Natural killer cell (primary cell): ENCODE data around the gene ADAMTS19. TPM values are rescaled to one million over a fixed set of nuclear protein-coding genes. Genes with fewer than 3 reads are reported as not detected.

ENCODE experiments used
- ATAC-seq, 3 donors: fragments of 150-1000 bp in 2 of 3; fragments of 200-7000 bp in 1 of 3; cut with Tn5 transposase; 1 replicate in 1 of 3; 2 replicates in 2 of 3; pipeline ENCODE4 v1.10.0; 2021; ENCODE audit warnings: mild to moderate bottlenecking in 2 of 3, moderate library complexity in 2 of 3
- DNase-seq, 2 donors: peaks; one replicate each; pipeline versions ENCODE4 v3.0.0 to v3.0.0-alpha.2; 2013 to 2021; ENCODE audit warnings: mixed read lengths in 1 of 2
- H3K27ac ChIP-seq: one replicate; pipeline ENCODE4 v1.5.1; 2013; ENCODE audit warnings: mild to moderate bottlenecking, low read length
- H3K27me3 ChIP-seq: one replicate; pipeline ENCODE4 v1.6.1; 2013; ENCODE audit warnings: low read length; ENCODE audit not compliant: control insufficient read depth, insufficient read depth
- H3K36me3 ChIP-seq: one replicate; pipeline ENCODE4 v1.6.1; 2013; ENCODE audit warnings: low read length; ENCODE audit not compliant: control insufficient read depth, insufficient read depth
- H3K4me1 ChIP-seq: one replicate; pipeline ENCODE4 v1.6.1; 2013; ENCODE audit warnings: low read length; ENCODE audit not compliant: control insufficient read depth, insufficient read depth
- H3K4me3 ChIP-seq: one replicate; pipeline ENCODE4 v1.5.1; 2013; ENCODE audit warnings: low read length
- H3K9me3 ChIP-seq: one replicate; pipeline ENCODE4 v1.6.1; 2013; ENCODE audit warnings: low read length; ENCODE audit not compliant: control insufficient read depth, insufficient read depth
- H3K27ac Mint-ChIP-seq, 2 donors: one replicate each; pipeline ENCODE4 v1.8.0; 2022; ENCODE audit warnings: mild to moderate bottlenecking in 2 of 2, mixed read lengths in 2 of 2, moderate library complexity in 1 of 2
- H3K27me3 Mint-ChIP-seq, 2 donors: one replicate each; pipeline ENCODE4 v1.8.0; 2022; ENCODE audit warnings: low read depth in 2 of 2, mixed read lengths in 2 of 2
- H3K36me3 Mint-ChIP-seq: one replicate; pipeline ENCODE4 v1.8.0; 2022; ENCODE audit warnings: mixed read lengths
- H3K4me1 Mint-ChIP-seq, 2 donors: one replicate each; pipeline ENCODE4 v1.8.0; 2022; ENCODE audit warnings: mixed read lengths in 2 of 2
- H3K4me3 Mint-ChIP-seq: one replicate; pipeline ENCODE4 v1.8.0; 2022; ENCODE audit warnings: mild to moderate bottlenecking, moderate library complexity, mixed read lengths
- H3K9me3 Mint-ChIP-seq, 2 donors: one replicate each; pipeline ENCODE4 v1.8.0; 2022; ENCODE audit warnings: mixed read lengths in 2 of 2
- CTCF ChIP-seq: fragments of 200-600 bp; IDR thresholded peaks from one replicate; pipeline ENCODE4 v1.8.0; 2022; ENCODE audit warnings: antibody characterized with exemption
- WGBS: methylation state at CpG from one replicate; pipeline ENCODE4 v1.1.7; 2013; ENCODE audit warnings: missing lambda C conversion rate; ENCODE audit not compliant: insufficient coverage; 5-methylcytosine and 5-hydroxymethylcytosine counted together
- intact Hi-C: fragments of 100-400 bp; cut with micrococcal nuclease; formaldehyde crosslinking; loops from one replicate; pipeline ENCODE4 v1.14.2; 2022
- total RNA-seq, 4 donors: library from RNA; stranded (reverse); fragments of 120-200 nt in 1 of 4; gene quantifications; one replicate each; pipeline versions ENCODE4 v1.2.3 to v1.2.4, GENCODE V29; 2013 to 2022

The ADAMTS19 gene
- total RNA-seq, 3 donors from 2014 or later (not counting 1 experiment from before 2014, with no cell fraction given), result not detected

GRCh38 chr5:129743541-129744187 lies 283.6 kb downstream of the ADAMTS19 start:
- DNase-seq (no peak), ATAC-seq (no peak)
- intact Hi-C loops, result no loop called here
- Histone ChIP-seq H3K4me3 (no peak overlapping the region), H3K27me3 (no peaks in the 10 kb centered on the region), H3K27ac (no peak overlapping the region), H3K4me1 (no peaks in the 10 kb centered on the region), H3K36me3 (no peaks in the 10 kb centered on the region), H3K9me3 (no peaks in the 10 kb centered on the region)
- H3K27ac Mint-ChIP-seq, result no peak overlapping the region
- no peaks in the 10 kb centered on the region for H3K27me3 Mint-ChIP-seq
- H3K4me3 Mint-ChIP-seq, result no peak overlapping the region
- H3K4me1 Mint-ChIP-seq, result no peaks in the 10 kb centered on the region
- H3K36me3 Mint-ChIP-seq, result no peaks in the 10 kb centered on the region
- no peak for TF ChIP-seq CTCF
- 94% methylated on average over 2 of the region's 2 CpGs for WGBS
- H3K9me3 Mint-ChIP-seq, result peaks cover 0 to 5% of the 10 kb centered on the region in 2 donors

GRCh38 chr5:129745997-129746396 lies 285.9 kb downstream of the ADAMTS19 start:
- 94% methylated on average over 2 of the region's 4 CpGs for WGBS
- Mint-ChIP-seq H3K9me3 (peaks cover 2 to 5% of the 10 kb centered on the region in 2 donors), H3K27me3 (no peaks in the 10 kb centered on the region), H3K4me1 (no peaks in the 10 kb centered on the region), H3K4me3 (no peak overlapping the region), H3K36me3 (no peaks in the 10 kb centered on the region), H3K27ac (no peak overlapping the region)
- no peaks in the 10 kb centered on the region for H3K27me3 ChIP-seq
- H3K36me3 ChIP-seq, result no peaks in the 10 kb centered on the region
- H3K27ac ChIP-seq, result no peak overlapping the region
- no peak for ATAC-seq
- intact Hi-C loops, result no loop called here
- no peaks in the 10 kb centered on the region for H3K9me3 ChIP-seq
- DNase-seq, result no peak
- H3K4me1 ChIP-seq, result no peaks in the 10 kb centered on the region
- no peak for TF ChIP-seq CTCF
- H3K4me3 ChIP-seq, result no peak overlapping the region

- Histone ChIP-seq H3K4me3 (no peak overlapping the region), H3K9me3 (no peaks in the 10 kb centered on the region), H3K36me3 (no peaks in the 10 kb centered on the region), H3K27ac (no peak overlapping the region), H3K27me3 (no peaks in the 10 kb centered on the region), H3K4me1 (no peaks in the 10 kb centered on the region)
- H3K27ac Mint-ChIP-seq, result no peak overlapping the region
- H3K4me3 Mint-ChIP-seq, result no peak overlapping the region
- no peaks in the 10 kb centered on the region for H3K4me1 Mint-ChIP-seq
- ATAC-seq (no peak), DNase-seq (no peak)
- H3K9me3 Mint-ChIP-seq, result peaks cover 2 to 5% of the 10 kb centered on the region in 2 donors
- no peak for TF ChIP-seq CTCF
- H3K27me3 Mint-ChIP-seq, result no peaks in the 10 kb centered on the region
- intact Hi-C loops, result no loop called here
- no peaks in the 10 kb centered on the region for H3K36me3 Mint-ChIP-seq
- WGBS, result 71% methylated on average over 1 of the region's 2 CpGs
Observed at GRCh38 chr5:129746876-129747275, 286.8 kb downstream of the ADAMTS19 start.
